ENCODE data around the gene CD164L2. TPM values are rescaled to one million over a fixed set of nuclear protein-coding genes. Genes with fewer than 3 reads are reported as not detected.
A peak's percentile ranks its signal among the peaks of the same experiment; 100 is the strongest.

Gene CD164L2
- polyA plus RNA-seq, 1 donor from 2014 or later = not detected

DNA sequence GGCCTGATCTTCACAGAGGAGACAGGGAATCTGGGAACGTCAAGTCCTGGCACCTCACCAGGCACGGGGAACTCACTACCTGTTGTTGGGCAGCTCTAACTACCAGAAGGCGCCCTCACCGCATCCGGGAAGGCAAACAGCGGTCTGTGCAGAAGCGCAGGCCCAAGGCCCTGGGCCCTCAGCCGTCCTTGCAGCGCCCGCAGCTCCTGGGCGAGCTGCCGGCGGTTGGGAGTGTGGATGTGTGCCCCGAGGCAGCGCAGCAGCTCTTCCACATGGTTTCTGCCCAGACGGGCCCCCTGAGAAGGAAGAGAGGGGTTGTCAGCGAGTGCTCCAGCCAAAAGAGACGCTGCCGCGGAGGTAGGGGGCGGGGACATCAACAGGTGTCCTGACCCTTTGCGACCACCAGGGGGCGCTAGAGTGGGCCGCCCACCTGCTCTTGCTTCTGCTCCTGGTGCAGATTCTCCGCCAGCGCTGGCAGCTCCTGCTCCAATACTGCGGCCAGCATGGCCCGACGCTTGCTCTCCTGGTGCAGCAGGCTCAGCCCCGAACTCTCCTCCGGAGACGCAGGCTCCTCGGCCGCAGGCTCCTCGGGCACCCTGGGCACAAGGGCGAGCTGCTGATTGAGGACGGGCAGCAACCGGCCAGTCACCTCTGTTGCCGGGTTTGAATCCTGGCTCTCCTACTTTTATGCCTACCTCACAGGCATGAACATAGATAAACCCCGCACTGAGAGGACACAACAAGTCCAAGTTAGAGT, 25.7 kb downstream of the CD164L2 start:
- Mint-ChIP-seq H3K4me1 (peaks cover 17 to 32% (median 29%) of the 10 kb centered on the region in 3 donors), H3K36me3 (no peaks in the 10 kb centered on the region), H3K27me3 (peaks cover 2% of the 10 kb centered on the region), H3K9me3 (no peaks in the 10 kb centered on the region), H3K4me3 (peak overlapping the region; percentile 75 to 91 (median 86)), H3K27ac (peak overlapping the region; percentile 59 to 86 (median 84))

DNA sequence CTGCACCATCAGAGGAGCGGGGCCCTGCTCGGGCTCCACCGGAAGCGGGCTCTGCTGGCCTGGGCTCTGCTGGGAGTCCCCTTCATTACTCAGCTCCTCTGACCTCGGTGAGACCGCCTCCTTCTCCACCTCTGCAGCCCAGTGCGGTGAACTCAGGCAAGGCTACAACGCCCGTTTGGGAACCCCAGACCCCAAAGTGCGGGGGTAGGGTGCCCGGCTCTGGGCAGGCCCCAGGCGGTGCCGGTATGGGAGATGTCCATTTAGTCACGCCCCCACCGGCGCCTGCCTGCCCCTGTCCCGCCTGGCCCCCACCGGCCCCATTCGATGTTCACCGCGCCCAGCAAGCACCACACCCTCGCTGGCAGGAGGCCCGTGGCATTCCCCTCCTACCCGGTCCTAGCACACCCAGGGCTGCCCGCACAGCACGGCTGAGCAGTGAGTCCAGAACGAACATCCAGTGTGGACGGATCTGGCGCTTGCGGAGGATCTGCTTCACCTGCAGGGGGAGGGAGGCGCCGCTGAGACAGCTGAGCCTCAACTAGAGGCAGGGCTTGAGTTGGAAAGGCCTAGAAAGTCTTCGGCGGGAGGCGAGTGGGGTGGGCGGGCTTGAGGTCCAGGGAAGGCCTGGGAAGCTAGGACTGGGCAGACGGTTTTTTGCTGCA, 26.4 kb downstream of the CD164L2 start:
- Mint-ChIP-seq H3K4me1 (peaks cover 17 to 32% (median 29%) of the 10 kb centered on the region in 3 donors), H3K36me3 (no peaks in the 10 kb centered on the region), H3K27me3 (peaks cover 2% of the 10 kb centered on the region), H3K4me3 (peak overlapping the region; percentile 75 to 88 (median 81)), H3K9me3 (no peaks in the 10 kb centered on the region), H3K27ac (peak overlapping the region; percentile 59 to 86 (median 84))

DNA sequence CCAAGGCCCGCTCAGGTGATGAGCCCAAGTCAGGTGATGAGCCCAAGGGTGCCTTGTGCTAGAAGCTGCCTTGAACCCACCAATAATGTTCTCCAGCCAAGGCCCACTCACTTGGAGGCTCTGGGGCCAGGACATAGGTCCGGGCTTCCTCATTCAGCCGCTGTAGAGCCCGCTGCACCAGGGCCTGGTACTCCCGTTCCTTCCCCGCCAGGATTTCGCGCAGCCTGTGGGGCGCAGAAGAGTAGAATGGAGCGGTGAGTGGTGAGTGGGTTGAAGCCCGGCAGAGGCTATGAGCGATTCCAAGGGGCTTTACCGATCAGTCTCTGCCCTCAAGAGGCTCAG, 26.9 kb downstream of the CD164L2 start:
- Mint-ChIP-seq H3K4me1 (peaks cover 17 to 32% (median 29%) of the 10 kb centered on the region in 3 donors), H3K27me3 (peaks cover 2% of the 10 kb centered on the region), H3K27ac (peak overlapping the region in 2 of 3 donors; percentile 39 to 85), H3K4me3 (peak overlapping the region; percentile 75 to 88 (median 81)), H3K9me3 (no peaks in the 10 kb centered on the region), H3K36me3 (no peaks in the 10 kb centered on the region)

- peaks cover 17 to 32% (median 29%) of the 10 kb centered on the region in 3 donors for H3K4me1 Mint-ChIP-seq
- peaks cover 2% of the 10 kb centered on the region for H3K27me3 Mint-ChIP-seq
- H3K9me3 Mint-ChIP-seq = no peaks in the 10 kb centered on the region
- no peaks in the 10 kb centered on the region for H3K36me3 Mint-ChIP-seq
- H3K4me3 Mint-ChIP-seq = peak overlapping the region in 3 of 4 donors; percentile 9 to 87 (median 85)
- H3K27ac Mint-ChIP-seq = peak overlapping the region in 2 of 3 donors; percentile 81 to 85
These were observed 27.4 kb downstream of the CD164L2 start for GRCh38 chr1:27355683-27356082.

DNA sequence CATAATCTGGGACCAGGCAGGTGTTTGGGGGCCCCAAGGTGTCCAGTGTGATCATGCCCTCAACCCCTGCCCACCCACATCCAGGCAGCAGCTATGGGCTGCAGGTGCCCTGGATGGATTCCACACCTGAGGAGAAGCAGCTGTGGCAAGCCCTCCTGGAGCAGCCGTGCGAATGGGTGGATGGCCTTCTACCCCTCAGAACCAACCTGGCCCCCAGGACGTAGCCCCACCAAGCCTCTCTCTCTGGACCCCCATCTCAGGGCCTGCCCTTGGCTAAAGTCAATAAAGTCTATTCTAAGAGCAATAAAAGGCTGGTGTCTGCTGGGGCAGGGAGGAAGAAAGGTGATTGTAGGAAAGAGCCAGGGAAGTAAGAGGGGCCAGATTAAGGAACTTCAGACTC, 29.5 kb downstream of the CD164L2 start:
- H3K4me3 Mint-ChIP-seq = peak overlapping the region in 2 of 4 donors; percentile 14 to 58
- no peaks in the 10 kb centered on the region for H3K9me3 Mint-ChIP-seq
- no peaks in the 10 kb centered on the region for H3K36me3 Mint-ChIP-seq
- H3K27ac Mint-ChIP-seq = peak overlapping the region in 1 of 3 donors; percentile 7
- H3K4me1 Mint-ChIP-seq = peaks cover 8 to 19% (median 17%) of the 10 kb centered on the region in 3 donors
- H3K27me3 Mint-ChIP-seq = no peaks in the 10 kb centered on the region

- H3K9me3 Mint-ChIP-seq = no peaks in the 10 kb centered on the region
- H3K27ac Mint-ChIP-seq = no peak overlapping the region
- no peaks in the 10 kb centered on the region for H3K27me3 Mint-ChIP-seq
- no peaks in the 10 kb centered on the region for H3K36me3 Mint-ChIP-seq
- peaks cover 8 to 19% (median 17%) of the 10 kb centered on the region in 3 donors for H3K4me1 Mint-ChIP-seq
- peak overlapping the region in 1 of 4 donors; percentile 84 for H3K4me3 Mint-ChIP-seq
These were observed 30.0 kb downstream of the CD164L2 start for GRCh38 chr1:27353166-27353565.

DNA sequence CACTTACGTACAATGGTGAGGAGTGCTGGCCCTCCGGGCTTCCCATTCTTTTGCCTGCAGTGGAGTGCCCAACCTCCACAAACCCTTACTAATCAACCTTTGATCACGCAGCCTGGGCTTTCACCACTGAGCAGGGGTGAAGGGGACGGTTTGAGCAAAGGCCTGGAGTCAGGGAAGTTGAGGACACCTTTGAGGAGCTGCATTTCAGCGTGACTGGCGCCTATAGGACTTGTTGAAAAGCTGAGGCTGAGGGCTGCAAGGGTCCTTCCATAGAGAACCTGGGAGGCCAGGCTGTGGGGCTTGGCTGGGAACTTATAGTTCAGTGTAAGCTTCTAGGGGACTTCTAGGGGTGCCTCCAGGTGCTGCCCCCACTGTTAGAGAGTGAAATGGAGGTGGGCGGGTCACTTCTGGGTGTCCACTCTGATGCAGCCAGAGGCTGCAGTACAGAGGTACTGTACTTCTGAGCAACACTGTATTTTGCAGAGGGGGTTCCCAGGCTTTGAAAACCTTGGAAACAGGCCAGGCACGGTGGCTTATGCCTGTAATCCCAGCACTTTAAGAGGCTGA, 31.5 kb downstream of the CD164L2 start:
- H3K4me1 Mint-ChIP-seq = peaks cover 5 to 14% (median 8%) of the 10 kb centered on the region in 3 donors
- H3K27me3 Mint-ChIP-seq = no peaks in the 10 kb centered on the region
- H3K4me3 Mint-ChIP-seq = peak overlapping the region in 1 of 4 donors; percentile 20
- no peaks in the 10 kb centered on the region for H3K36me3 Mint-ChIP-seq
- H3K27ac Mint-ChIP-seq = no peak overlapping the region
- no peaks in the 10 kb centered on the region for H3K9me3 Mint-ChIP-seq

GRCh38 chr1:27350663-27351540, 32.2 kb downstream of the CD164L2 start:
- Mint-ChIP-seq H3K36me3 (no peaks in the 10 kb centered on the region), H3K27me3 (no peaks in the 10 kb centered on the region), H3K9me3 (no peaks in the 10 kb centered on the region), H3K27ac (peak overlapping the region in 1 of 3 donors; percentile 73), H3K4me3 (no peak overlapping the region), H3K4me1 (peaks cover 7 to 13% (median 10%) of the 10 kb centered on the region in 3 donors)

GRCh38 chr1:27349784-27350662, 33.1 kb downstream of the CD164L2 start:
- H3K4me3 Mint-ChIP-seq = peak overlapping the region in 1 of 4 donors; percentile 22
- H3K27me3 Mint-ChIP-seq = no peaks in the 10 kb centered on the region
- peak overlapping the region in 1 of 3 donors; percentile 73 for H3K27ac Mint-ChIP-seq
- peaks cover 2 to 8% (median 3%) of the 10 kb centered on the region in 3 donors for H3K4me1 Mint-ChIP-seq
- no peaks in the 10 kb centered on the region for H3K36me3 Mint-ChIP-seq
- no peaks in the 10 kb centered on the region for H3K9me3 Mint-ChIP-seq

GRCh38 chr1:27348861-27349783, 34.0 kb downstream of the CD164L2 start:
- Mint-ChIP-seq H3K27me3 (no peaks in the 10 kb centered on the region), H3K4me1 (peaks cover 2 to 11% (median 3%) of the 10 kb centered on the region in 3 donors), H3K27ac (no peak overlapping the region), H3K9me3 (no peaks in the 10 kb centered on the region), H3K36me3 (no peaks in the 10 kb centered on the region), H3K4me3 (peak overlapping the region in 2 of 4 donors; percentile 63 to 67)

GRCh38 chr1:27346991-27347624, 36.0 kb downstream of the CD164L2 start:
- H3K27ac Mint-ChIP-seq = peak overlapping the region in 1 of 3 donors; percentile 91
- no peaks in the 10 kb centered on the region for H3K27me3 Mint-ChIP-seq
- H3K4me3 Mint-ChIP-seq = no peak overlapping the region
- no peaks in the 10 kb centered on the region for H3K36me3 Mint-ChIP-seq
- H3K9me3 Mint-ChIP-seq = no peaks in the 10 kb centered on the region
- H3K4me1 Mint-ChIP-seq = peaks cover 5 to 16% (median 15%) of the 10 kb centered on the region in 3 donors

DNA sequence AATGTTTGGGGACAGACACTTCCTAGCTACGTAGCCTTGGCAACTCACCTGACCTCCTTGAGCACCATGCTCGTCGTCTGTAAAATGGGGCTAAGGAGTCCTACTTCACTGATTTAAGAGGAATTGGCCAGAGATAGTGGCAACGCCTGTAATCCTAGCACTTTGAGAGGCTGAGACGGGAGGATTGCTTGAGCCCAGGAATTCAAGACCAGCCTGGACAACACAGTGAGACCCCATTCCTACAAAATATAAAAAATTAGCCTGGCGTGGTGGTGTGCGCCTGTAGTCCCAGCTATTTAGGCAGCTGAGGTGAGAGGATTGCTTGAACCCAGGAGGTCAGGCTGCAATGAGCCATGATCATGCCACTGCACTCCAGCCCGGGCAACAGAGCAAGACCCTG, 36.8 kb downstream of the CD164L2 start:
- Mint-ChIP-seq H3K27ac (peak overlapping the region in 1 of 3 donors; percentile 76), H3K36me3 (no peaks in the 10 kb centered on the region), H3K4me3 (peak overlapping the region in 1 of 4 donors; percentile 79), H3K4me1 (peaks cover 7 to 19% (median 15%) of the 10 kb centered on the region in 3 donors), H3K27me3 (no peaks in the 10 kb centered on the region), H3K9me3 (no peaks in the 10 kb centered on the region)
